8988T (cell line): ENCODE data around the gene SERGEF.

Experiments
- DNase-seq: peaks from one replicate; pipeline ENCODE4 v3.0.0; 2011

Gene SERGEF

DNA sequence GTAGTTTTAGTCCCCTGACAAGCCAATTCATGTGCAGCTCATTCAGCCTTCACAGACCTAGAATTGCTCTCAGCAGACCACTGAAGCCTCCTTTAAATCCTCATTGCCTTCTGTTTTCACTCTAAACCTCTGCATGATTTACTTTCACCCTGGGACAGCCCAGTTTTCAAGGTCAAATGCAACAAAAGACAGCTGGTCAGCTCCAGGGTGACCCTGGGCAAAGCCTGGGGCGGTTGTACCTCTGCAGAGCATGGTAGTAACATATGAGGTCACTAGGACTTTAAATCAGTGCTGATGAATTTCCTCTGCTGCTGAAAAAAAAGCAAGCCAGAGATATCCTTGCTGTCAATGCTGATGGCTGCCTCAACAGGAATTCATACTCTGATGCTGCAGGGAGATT, 62.2 kb downstream of the SERGEF start:
- no peak for DNase-seq

DNA sequence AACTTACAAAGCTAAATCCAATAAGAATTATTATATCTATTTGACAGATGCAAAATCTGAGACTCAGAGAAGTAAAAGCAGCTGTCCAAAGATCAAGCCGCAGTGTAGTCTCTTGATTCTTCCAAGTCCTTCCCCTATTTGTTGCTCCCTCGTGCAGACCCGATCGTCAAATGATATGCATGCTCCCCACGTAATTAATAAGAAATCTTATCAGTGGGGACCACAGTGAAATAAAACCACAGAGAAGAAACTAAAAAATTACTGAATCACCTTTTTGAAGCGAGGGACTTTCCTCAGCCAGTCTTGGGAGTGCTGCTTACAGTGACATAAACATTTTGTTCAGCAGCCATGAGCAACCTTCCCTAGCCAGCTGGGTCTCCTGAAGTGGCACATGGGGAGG, 64.6 kb downstream of the SERGEF start:
- no peak for DNase-seq

DNA sequence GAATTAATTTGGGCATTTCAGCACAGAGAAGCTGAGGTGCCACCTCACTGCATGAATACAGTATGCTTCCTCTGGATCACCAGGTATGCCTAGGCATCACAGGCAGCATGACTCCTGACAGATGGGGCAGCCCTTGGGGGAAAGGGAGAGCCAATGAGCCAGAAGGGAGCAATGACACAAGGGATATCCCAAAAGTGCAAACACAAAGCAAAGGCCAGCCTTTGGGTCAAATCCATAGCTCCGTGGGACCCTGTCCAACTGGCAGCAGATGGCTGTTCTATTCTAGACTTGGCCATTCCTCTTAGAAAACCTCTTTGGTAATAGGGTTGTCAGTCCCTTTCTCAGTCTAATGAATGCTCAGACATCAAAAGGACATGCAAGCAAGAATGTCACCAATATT, 73.3 kb downstream of the SERGEF start:
- no peak for DNase-seq

DNA sequence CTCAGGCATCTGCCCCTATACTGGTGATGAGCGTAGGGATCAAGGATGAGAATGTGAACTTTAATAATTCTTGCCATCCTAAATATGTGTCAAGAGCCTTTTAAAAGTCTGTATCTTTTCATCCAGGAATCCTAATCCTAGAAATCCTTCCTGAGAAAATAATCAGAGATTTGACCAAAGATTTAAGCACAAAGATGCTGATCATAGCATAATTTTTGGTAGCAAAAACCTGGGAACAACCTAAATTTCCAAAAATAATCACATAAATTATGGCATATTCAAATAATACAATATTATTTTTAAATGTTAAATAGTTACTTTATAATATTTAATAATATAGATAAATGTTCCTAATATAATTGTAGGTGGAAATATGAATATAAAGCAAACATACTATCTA, 76.1 kb downstream of the SERGEF start:
- no peak for DNase-seq

DNA sequence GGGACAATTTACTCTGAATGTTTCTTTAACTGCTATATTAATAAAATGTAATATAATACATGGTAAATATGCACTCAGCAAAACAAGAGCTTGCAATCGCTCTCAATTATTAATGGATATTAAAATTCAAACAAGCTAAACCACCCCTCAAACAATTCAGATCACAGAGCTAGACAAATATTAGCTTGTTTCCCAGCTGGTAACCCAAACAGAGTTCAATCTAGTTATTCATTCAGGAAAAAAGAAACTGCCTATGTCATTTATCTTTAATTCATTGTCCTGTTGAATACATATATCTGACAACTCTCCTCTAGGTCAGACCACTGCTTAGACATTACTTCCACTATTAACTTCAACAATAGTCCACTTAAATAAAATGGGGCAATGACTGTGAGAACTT, 78.7 kb downstream of the SERGEF start:
- DNase-seq: no peak

DNA sequence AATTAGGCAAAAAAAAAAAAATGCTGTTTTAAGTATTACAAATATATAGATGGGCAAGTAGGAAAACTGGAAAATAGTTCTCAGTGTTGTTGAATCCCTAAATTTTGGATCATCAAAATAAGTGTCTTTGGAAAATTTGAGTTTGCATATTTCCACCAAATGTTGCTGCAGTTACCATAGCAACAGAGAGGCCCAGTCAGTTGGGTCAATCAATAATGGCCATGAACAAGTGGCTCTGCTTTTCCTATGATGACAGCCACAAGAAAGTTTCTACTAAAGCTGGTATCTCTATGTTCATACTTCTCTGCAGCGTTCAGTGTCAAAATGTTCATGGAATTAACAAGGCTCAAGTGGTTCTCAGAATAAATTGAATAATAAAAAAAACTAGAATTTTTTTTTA, 79.1 kb downstream of the SERGEF start:
- DNase-seq: no peak

DNA sequence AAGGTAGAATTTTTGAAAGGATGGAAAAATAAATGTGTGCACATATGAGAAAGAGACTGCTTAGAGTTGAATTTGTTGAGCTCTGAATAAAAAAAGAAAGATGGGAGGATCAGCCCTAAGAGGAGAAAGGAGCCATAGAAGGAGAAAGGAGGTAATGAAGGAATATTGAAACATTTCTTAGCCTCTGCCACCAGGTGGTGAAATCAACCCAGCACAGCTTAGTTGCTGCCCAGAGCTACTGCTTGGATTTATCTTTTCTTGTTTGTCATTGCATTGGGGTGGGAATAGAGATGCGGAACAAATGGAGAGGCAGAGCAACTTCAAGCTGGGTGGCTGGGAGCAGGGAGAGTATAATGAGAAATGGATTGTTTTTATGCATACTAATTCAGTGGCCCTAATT, 80.4 kb downstream of the SERGEF start:
- no peak for DNase-seq

DNA sequence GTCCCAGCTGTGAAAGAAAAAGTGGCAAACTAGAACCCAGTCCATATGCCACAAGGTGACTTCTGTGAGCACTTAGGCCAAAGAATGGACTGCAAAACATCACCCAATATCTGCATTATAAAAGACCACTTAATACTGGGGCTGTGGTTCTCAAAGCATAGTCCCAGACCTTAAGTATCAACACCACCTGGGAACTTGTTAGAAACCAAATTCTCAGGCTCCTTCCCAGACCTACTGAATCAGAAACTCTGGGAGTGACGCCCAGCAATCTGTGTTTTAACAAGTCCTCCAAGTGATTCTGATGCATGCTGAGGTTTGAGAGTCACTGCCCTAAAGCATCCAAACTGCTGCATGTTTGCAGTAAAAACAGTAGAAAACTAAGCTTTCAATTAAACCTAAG, 81.3 kb downstream of the SERGEF start:
- DNase-seq: no peak

DNA sequence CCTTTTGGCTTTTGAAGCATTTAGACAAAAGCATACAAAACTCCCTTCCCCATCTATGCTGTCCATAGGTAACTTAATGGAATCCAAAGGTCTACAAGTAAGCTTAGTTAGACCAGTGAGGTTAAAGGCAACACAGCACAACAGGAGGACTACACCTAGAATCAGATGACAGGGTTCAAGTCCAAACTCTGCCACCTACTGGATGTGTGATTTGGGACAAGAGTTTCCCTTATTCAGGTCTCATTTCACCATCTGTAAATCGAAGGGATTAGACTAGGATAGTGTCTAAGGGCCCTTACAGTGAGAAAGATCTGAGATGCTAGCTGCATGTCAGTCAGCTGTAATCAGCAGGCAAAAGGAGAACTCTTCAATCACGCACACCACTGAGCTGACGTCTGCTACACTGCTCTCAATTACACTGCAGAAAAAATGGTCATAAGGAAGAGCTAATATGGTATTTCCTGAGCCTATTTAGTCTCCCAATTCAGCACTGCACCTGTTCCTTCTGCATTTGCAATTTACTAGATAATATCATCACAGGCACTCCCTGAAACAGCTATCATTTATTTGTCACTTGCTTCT, 82.2 kb downstream of the SERGEF start:
- DNase-seq: no peak

DNA sequence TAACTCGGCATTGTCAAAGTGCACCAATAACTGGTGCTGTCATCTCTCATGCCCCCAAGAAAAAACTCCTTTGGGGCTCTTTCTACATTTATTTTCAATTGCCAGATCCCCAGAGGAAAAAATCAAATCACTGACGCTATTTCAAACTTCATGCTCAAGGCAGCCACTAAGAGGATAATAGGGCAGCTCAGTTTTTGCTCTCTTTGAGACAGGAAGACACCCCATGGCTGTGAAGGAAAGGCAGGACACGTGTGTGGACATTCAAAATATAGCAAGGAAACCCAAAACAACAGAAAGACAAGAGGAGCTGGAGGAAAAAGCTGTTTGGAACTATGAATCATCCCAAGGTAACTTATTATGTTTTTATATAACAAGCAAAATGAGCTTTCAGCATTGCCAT, 83.7 kb downstream of the SERGEF start:
- DNase-seq: no peak

DNA sequence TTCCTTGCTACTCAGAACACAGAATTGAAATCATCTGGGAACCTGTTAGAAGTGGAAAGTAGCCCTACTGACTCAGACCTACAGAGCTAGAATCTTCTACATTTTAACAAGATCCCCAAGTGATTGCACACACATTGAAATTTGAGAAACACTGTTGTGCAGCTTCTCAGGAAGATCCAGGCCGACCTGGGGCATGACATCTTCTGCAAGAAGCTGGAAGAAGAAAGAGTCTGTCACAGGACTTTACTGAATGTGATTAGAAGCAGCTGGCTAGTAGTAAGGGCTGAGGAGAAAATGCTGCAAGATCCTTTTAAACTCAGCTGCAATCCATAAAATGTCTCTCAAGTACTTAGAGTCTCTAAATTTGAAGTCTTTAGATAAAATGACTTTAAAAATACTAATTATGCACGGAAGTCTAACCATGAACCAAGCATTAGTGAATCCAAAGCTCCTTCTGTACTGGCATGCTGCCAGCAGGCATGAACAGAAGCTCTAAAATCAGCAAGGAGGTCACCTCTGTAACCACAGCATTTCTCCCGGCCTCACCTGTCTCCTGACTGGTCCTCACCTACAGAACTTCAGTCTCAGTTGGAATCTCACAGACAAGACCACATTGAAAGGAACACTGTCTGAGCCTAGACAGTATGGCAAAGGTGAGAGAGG, 85.0 kb downstream of the SERGEF start:
- no peak for DNase-seq

DNA sequence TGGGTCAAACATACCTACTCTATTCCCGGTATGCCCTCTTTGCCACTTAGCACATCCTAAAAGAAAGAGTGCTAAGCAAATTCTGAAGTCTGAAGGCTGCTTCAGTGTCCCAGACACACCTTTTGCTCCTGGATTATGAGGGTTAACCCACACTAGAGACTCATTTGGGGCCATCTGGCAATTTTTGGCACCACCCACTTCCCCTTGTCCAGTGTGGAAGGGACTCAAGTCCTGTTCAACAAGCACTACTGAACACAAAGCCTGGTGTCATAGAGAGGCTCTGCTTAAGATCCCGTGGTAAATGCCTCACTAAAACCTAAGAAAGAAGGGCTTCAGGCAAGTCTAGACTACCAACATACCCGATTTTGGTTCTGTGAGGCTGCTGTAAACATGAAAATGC, 85.8 kb downstream of the SERGEF start:
- DNase-seq: no peak

DNA sequence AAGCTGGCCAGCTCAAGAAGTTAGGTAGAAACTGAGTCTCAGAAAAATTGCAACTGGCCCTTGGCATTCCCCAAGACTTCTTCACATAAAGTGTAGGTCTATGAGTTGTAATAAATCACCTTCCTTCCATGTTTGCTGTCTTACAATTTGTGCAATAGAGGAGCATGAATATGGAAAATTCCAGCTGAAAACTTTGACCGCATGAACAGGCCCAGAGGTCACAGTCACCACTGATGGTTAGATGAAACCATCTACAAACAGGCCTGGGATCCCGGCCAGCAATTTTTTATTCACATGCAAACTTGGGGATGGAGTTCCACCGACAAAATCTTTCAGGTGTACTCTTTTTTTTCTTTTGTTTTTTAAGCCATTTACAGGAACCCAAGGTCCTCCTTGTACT, 88.1 kb downstream of the SERGEF start:
- DNase-seq: no peak

DNA sequence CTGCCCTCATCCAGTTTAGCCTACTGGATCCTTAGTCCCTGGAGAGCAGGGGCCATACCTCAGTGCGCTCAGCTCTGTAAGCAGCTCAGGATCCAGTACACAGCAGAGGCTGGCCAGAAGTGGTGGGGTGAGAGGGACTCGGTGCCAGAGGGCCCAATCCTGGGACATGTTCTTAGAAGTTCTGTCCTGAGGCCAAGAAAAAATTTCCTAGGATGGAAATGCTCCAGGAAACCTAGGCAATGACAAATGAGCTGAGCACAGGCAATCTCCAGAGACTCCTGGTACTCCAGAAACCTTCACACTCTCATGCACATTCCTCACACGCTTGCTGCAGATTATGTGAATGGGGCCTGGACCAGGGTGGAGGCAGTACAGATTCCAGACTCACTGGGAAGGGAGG, 89.6 kb downstream of the SERGEF start:
- DNase-seq: no peak

DNA sequence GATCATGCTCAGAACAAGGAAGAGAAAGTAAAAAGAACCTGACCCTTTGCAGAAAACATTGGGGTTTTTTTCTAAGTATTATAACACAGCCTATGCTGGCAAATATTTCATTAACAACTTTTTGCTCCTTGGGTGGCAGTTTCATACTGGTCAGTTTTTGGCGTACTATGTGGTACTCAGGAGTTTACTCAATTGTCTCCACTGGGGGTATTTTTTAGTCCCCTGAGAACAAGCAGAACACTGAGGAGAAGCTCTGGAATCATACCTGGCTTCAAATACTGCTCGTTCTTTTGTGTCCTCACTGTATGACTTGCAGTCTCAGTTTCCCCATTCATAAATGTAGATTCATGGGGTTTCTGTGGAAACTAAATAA, 90.4 kb downstream of the SERGEF start:
- no peak for DNase-seq

DNA sequence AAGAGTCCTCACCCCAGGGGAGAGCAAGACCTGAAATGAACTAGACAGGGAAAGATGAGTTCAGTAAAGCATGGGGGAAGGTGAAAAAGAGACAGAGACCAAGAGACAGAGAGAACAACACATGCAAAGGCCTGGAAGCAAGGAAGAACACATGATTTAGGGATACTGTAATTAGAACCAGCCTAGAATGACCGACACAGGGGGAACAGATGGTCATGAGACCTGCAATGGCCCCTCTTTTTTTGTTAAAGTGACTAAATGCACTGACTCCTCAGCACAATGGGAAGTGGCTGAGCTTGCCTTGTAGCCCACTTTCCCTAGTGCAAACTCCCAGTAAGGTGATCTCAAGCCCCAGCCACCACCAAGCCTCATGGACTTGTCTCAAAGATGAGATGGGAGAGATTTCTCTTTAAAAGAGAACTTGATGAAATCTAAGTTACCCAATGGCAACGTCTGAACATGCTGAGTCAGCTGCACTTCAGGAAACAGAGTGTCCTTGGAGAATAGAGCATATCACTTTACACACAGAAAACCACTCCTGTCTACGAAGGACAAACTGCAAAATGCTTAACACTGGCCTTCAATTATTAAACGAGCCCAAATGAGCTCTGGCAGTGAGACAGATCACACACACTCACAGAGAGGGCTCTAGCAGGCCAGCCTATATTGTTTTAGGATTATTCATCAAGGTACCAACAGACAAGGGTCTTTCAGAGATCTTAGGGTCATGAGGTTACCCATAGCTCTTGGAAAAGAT, 91.0 kb downstream of the SERGEF start:
- no peak for DNase-seq

DNA sequence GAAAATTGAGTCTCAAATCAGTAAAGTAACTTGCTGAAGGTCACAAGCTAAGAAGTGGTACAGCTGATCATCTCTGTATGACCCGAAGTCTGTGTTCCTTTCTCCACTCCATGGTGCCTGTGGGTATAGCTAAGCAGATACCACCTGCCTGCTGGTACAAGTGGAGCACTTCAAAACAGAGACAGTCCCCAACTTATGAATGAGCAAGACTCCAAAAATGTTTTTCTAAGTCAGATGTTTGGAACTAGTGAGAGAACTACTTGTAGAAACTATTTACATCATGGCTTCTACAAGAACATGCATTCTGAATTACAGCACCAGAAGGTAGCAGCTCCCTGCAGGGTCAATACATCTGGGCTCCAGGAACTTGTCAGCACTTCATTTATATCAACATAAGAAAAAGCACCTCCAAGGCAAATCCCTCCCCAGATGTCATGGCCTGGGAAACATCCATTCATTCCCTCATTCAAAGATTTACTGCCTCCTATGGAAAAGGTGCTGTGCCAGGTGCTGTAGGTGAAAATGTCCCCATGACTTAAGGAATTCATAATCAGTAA, 94.7 kb downstream of the SERGEF start:
- DNase-seq: no peak

DNA sequence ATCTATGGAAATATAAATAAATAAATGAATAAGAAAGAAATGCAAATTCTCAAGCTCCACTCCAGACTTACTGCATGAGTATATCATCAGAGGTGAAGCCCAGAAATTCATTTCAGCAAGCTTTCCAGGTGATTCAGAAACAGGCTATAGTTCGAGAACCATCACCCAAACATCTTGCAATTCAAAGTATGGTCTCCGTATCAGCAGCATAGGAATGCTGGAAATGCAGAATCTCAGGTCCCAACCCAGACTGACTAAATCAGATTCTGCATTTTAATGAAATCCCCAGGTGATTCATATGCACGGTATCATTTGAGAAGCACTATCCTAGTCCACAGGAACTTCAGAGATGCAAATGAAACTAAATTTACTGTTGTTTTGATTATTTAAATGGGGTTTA, 95.3 kb downstream of the SERGEF start:
- no peak for DNase-seq

DNA sequence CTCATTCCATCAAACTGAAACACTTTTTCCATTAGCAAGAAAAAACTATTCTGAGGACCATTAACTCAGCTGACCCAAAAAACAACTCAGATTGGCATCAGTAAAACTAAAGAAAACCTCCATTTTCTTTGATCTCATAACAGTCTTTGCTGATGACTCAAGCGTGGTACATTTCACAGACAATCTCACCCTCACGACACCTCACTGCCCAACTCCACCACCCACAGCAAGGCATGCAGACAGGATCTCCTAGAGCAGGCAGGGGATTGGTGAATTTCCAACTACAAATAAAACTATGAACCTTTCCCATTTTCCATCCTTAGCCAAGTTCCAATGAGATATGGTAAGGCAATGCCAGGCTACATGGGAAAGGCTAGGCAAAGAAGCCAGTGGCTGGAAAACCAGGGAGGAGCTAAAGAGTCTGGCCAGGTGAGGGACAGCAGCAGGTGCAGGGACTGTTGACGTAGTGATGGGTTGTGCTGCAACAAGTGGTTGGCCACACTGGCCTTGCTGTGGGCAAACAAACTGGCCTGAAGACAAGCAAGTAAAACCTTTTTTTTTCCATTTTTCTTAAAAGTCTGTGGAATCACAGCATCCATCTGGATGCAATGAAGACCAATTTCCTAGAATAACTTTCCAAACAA, 97.2 kb downstream of the SERGEF start:
- no peak for DNase-seq

DNA sequence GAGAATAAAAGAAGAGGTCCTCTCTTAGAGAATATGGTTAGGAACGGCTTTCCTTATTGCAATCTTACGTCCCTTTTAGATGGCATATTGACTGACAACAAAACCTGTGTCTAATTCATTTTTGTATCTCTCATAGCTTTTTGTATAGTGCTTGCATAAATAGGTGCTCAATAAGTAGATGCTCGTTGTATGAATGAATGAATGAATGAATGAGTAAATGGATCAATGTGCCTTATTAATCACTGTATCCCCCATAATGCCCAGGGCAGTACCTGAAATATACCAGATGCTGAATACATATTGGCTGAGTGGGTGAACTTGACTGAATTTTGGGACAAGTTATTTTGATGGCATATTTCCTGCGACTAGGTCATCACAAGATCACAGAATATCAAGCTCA, 97.9 kb downstream of the SERGEF start:
- no peak for DNase-seq

DNA sequence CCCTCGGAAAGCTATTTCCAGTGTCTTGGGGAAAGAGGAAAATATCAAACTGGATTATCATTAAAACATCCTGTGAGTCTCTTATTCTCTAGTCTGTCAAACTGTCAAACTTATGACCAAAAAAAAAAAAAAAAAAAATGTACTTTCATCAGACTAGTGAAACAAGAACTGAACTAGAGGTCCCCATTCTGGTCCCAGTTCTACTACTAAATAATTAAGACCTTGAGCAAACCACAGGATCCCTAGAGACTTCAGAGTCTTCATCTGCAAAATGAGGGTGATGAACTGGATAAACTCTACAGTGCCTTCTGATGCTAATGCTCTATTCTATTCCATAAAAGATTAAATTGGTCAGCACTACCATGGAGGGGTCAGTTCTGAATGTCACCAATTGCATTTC, 105.8 kb downstream of the SERGEF start:
- DNase-seq: no peak

DNA sequence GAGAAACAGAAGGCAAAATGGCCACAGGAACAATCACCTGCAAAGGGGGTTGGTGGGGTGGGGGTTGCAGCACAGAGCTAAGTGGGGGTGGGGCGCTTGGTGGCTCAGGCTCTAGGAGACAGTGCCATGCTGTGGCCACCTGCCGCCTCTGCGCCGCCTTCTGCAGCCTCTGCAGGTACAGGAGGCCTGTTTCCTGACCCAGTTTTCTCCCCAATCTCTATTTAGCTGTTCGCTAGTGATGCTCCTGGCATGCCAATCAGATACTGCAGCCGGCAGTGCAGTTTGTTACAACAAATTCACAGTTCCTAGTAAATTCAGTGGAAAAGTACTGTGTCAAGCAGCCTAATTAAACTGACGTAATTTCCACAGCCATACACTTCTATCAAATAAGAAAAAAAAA, 106.4 kb downstream of the SERGEF start:
- no peak for DNase-seq

DNA sequence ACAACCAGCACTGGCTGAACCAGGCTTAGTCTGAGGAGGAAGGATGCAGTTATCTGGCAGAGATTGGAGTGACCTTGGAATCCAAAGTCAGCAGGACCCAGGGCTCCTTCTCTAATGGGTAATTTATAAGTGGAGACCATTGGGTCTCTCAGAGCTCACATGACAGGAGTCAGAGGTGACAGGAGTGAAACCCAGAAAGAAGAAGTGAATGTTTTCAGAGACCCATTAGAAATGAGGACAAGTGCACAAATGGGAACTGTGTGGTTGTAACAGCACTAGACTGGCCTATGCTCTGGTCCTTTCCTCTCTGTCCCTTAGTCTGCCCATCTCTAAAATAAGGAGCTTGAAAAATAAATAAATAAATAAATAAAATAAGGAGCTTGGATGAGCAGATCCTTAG, 107.4 kb downstream of the SERGEF start:
- DNase-seq: no peak

DNA sequence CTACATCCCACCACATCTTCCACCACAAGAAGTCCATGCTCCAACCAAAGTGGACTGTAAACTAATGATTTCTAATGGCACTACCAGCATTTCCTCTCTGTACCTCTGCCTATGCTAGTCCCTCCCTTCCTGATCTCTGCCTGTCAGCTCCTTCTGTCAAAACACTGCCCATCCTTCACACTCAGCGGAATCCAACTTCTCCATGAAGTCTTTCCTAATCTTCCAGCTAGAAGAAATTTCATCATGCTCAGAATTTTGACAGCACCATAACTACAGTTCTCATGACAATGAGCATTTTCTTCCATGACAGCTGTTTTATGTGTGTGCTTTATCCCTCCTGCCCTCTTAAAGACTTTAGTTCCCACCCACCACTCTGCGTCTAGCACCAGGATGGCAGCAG, 111.4 kb downstream of the SERGEF start:
- DNase-seq: no peak
